Measurements from ENCODE around the gene CHCHD1. TPM values are rescaled to one million over a fixed set of nuclear protein-coding genes. Genes with fewer than 3 reads are reported as not detected.

Gene CHCHD1
- total RNA-seq, 1 experiment from 2014 or later = 36.6 TPM

GRCh38 chr10:73816917-73817729 lies 35.3 kb downstream of the CHCHD1 start (continued):
- TF ChIP-seq REST (IDR thresholded peaks at IDR 0.05; ENCODE audit: low read depth) (no peak), FOSL1 (IDR thresholded peaks at IDR 0.05; ENCODE audit: low read depth) (no peak), SIN3A (IDR thresholded peaks at IDR 0.05; ENCODE audit: low read depth) (no peak), POLR2AphosphoS5 (IDR thresholded peaks at IDR 0.05; ENCODE audit: low read depth, low read length) (no peak), TCF7L2 (IDR thresholded peaks at IDR 0.05; ENCODE audit: borderline replicate concordance, extremely low read depth, insufficient read depth, insufficient read length) (no peak), CBX3 (IDR thresholded peaks at IDR 0.05; ENCODE audit: low read depth) (no peak), JUND (IDR thresholded peaks at IDR 0.05) (no peak)

- ATAC-seq = no peak
- TF ChIP-seq ZBTB33 (IDR thresholded peaks at IDR 0.05; ENCODE audit: extremely low read depth, insufficient replicate concordance, low read length) (no peak), SRF (IDR thresholded peaks at IDR 0.05; ENCODE audit: low read depth) (no peak), TCF7L2 (IDR thresholded peaks at IDR 0.05; ENCODE audit: borderline replicate concordance, extremely low read depth, insufficient read depth, insufficient read length) (no peak), EGR1 (IDR thresholded peaks at IDR 0.05; ENCODE audit: low read depth) (no peak), SP1 (IDR thresholded peaks at IDR 0.05; ENCODE audit: low read depth) (no peak), POLR2A (IDR thresholded peaks at IDR 0.05; ENCODE audit: borderline replicate concordance, extremely low read depth, insufficient read depth, insufficient read length) (no peak), ZNF274 (IDR thresholded peaks at IDR 0.05; ENCODE audit: low read depth, low read length) (no peak), CTCF (IDR thresholded peaks at IDR 0.05 in 2 of 3, conservative IDR thresholded peaks at IDR 0.05 in 1 of 3; ENCODE audit: borderline replicate concordance in 1 of 3, insufficient read depth in 1 of 3, low read depth in 2 of 3, low read length in 2 of 3) (no peak), YY1 (IDR thresholded peaks at IDR 0.05; ENCODE audit: extremely low read depth, insufficient replicate concordance, low read depth, low read length) (no peak), ZFX (IDR thresholded peaks at IDR 0.05) (no peak), CEBPB (IDR thresholded peaks at IDR 0.05; ENCODE audit: low read depth) (no peak), POLR2AphosphoS5 (IDR thresholded peaks at IDR 0.05; ENCODE audit: low read depth, low read length) (no peak), EZH2 (IDR thresholded peaks at IDR 0.05) (no peak)
Measured at GRCh38 chr10:73817826-73818225, 36.0 kb downstream of the CHCHD1 start.

More at GRCh38 chr10:73817826-73818225, 36.0 kb downstream of the CHCHD1 start:
- no peaks in the 10 kb centered on the region for H3K79me2 ChIP-seq (ENCODE audit: insufficient read depth, low read length)
- ChIA-PET CTCF (no interaction called here), POLR2A (no interaction called here), RAD21 (ENCODE audit: low non-redundant PET in 1 of 2, low total read pairs in 2 of 2, uncharacterized antibody in 2 of 2, unreplicated experiment in 2 of 2) (no interaction called here)
- no peak overlapping the region for H3K9ac ChIP-seq (ENCODE audit: low read length)
- no peaks in the 10 kb centered on the region for H3K9me2 ChIP-seq (ENCODE audit: insufficient read depth)
- no peak overlapping the region for H2AFZ ChIP-seq (ENCODE audit: low read depth, low read length, poor library complexity, severe bottlenecking)
- BruUV-seq (replicated peaks) = no TSS peak
- H3K9me3 ChIP-seq (ENCODE audit: control insufficient read depth in 1 of 2, insufficient read depth in 1 of 2, low read depth in 1 of 2, low read length in 2 of 2) = no peaks in the 10 kb centered on the region
- no peak overlapping the region for H3K4me2 ChIP-seq (ENCODE audit: low read length)
- no peaks in the 10 kb centered on the region for H4K20me1 ChIP-seq (ENCODE audit: insufficient read depth)
- H3K27me3 ChIP-seq (ENCODE audit: insufficient read depth, low read length) = no peaks in the 10 kb centered on the region
- intact Hi-C loops (cut with micrococcal nuclease) = no loop called here
- DNase-seq (ENCODE audit: low read depth, low spot score) = no peak
- peaks cover 0 to under 1% of the 10 kb centered on the region in 2 experiments; a peak in 1 of 4 replicates for H3K4me1 ChIP-seq (ENCODE audit: control insufficient read depth in 1 of 2, insufficient read depth in 2 of 2, low read length in 2 of 2)
- no peak overlapping the region for H3K27ac ChIP-seq (ENCODE audit: low read depth, low read length)
- H3K36me3 ChIP-seq (ENCODE audit: control insufficient read depth in 1 of 2, insufficient read depth in 2 of 2, low read length in 2 of 2) = peaks cover 12 to 15% of the 10 kb centered on the region in 2 experiments; a peak in 3 of 4 replicates
- H3K4me3 ChIP-seq (replicated peaks in 1 of 2; ENCODE audit: low read depth in 1 of 2, low read length in 2 of 2) = no peak overlapping the region
